GM12892 (cell line): ENCODE data around the gene PRKD2.

ENCODE experiments used
- POLR2AphosphoS5 ChIP-seq: IDR thresholded peaks from 2 replicates; pipeline ENCODE4 v1.6.1; 2011; ENCODE audit warnings: low read depth, low read length, control low read depth
- TAF1 ChIP-seq: IDR thresholded peaks from 2 replicates; pipeline ENCODE4 v1.6.1; 2011; ENCODE audit warnings: low read depth, mild to moderate bottlenecking, control low read depth, low read length, borderline replicate concordance

DNA sequence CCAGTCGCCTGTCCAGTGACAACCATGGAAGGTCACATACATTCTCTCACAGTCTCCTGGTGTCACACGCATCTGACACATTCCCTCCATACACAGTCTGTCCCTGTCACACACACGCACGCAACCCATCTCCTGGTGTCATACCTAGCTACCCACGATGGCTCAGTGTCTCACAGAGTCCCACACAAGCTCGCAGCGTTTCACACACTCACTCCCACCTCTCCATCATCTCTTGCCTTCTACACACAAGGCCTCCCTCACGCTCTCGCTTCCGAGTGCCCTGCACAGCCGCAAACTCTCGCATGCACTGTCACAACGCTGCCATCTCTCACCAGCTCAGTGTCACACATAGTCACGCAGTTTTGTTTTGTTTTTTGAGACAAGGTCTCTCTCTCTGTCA, 79.7 kb downstream of the PRKD2 start:
- TF ChIP-seq TAF1 (no peak), POLR2AphosphoS5 (no peak)
